Liver (tissue), 3 donors: ENCODE results near the gene CHKA.

ENCODE experiments used
- EGR1 ChIP-seq, 2 donors: IDR thresholded peaks; 2 replicates each; pipeline ENCODE4 v1.6.1; 2016 to 2018; ENCODE audit warnings: antibody characterized with exemption in 2 of 2, low read depth in 2 of 2
- GABPA ChIP-seq, 2 donors: IDR thresholded peaks in 1 of 2; conservative IDR thresholded peaks in 1 of 2; 2 replicates each; pipeline ENCODE4 v1.6.1; 2016; ENCODE audit warnings: antibody characterized with exemption in 2 of 2, mild to moderate bottlenecking in 1 of 2, moderate library complexity in 1 of 2
- JUND ChIP-seq, 2 donors: IDR thresholded peaks; 2 replicates each; pipeline ENCODE4 v1.6.1; 2016; ENCODE audit warnings: antibody characterized with exemption in 2 of 2
- NR2F2 ChIP-seq: IDR thresholded peaks from 2 replicates; pipeline ENCODE4 v1.6.1; 2016; ENCODE audit warnings: antibody characterized with exemption
- RAD21 ChIP-seq, 2 donors: IDR thresholded peaks; 2 replicates each; pipeline ENCODE4 v1.6.1; 2016; ENCODE audit warnings: antibody characterized with exemption in 2 of 2, mild to moderate bottlenecking in 2 of 2
- RXRA ChIP-seq, 2 donors: IDR thresholded peaks; 2 replicates each; pipeline ENCODE4 v1.6.1; 2017 to 2018; ENCODE audit warnings: antibody characterized with exemption in 2 of 2, mild to moderate bottlenecking in 1 of 2
- SP1 ChIP-seq: IDR thresholded peaks from 2 replicates; pipeline ENCODE4 v1.6.1; 2018; ENCODE audit warnings: antibody characterized with exemption, mild to moderate bottlenecking
- YY1 ChIP-seq: IDR thresholded peaks from 2 replicates; pipeline ENCODE4 v1.6.1; 2016; ENCODE audit warnings: antibody characterized with exemption, mild to moderate bottlenecking
- TF ChIP-seq, protein P1 (sequence below): IDR thresholded peaks from 2 replicates; pipeline ENCODE4 v1.6.1; 2016; ENCODE audit warnings: antibody characterized with exemption, mild to moderate bottlenecking
- TF ChIP-seq, protein P2 (sequence below): IDR thresholded peaks from 2 replicates; pipeline ENCODE4 v1.6.1; 2016; ENCODE audit warnings: antibody characterized with exemption
- TF ChIP-seq, protein P3 (sequence below): IDR thresholded peaks from 2 replicates; pipeline ENCODE4 v1.6.1; 2016; ENCODE audit warnings: antibody characterized with exemption
- TF ChIP-seq, protein P4 (sequence below): fragments of 150-350 bp; IDR thresholded peaks from 2 replicates; pipeline ENCODE4 v1.5.1; 2017; ENCODE audit warnings: improper control_type of control experiment, low read depth, low read length; ENCODE audit not compliant: missing input control
- TF ChIP-seq, protein P5 (sequence below): IDR thresholded peaks from 2 replicates; pipeline ENCODE4 v1.6.1; 2016; ENCODE audit warnings: antibody characterized with exemption
- donor health status: healthy.
- donor health status: healthy.

DNA sequence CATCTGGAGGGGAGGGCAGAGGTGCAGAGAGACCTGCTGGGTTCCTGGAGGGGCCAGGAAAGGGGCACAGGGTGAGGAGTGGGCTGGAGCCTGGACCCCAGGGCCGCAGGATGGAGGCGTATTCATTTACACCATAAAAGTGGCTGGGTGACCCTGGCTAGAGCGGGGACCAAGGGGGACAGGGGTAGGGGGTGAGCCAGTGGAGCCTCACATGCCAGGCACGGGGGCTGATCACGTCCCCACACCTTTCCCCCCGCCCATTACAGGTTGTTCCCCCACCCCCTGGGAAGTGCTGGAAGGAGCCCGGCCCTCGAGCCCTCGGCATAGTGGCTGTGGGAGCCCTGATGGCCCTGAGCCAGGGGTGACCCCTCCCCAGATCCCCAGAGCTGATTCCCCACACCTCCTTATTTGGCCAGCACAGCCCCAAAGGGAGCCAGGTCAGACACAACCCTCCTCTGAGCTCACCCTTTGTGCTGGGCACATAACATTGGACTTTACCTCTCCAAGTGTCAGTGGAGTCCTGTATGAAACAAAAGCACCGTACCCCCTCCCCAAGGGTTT lies 81.6 kb downstream of the CHKA start:
- TF ChIP-seq NR2F2 (no peak), YY1 (no peak), JUND (IDR thresholded peaks at IDR 0.05) (no peak), EGR1 (IDR thresholded peaks at IDR 0.05; ENCODE audit: low read depth in 2 of 2) (no peak), RAD21 (IDR thresholded peaks at IDR 0.05) (no peak), RXRA (IDR thresholded peaks at IDR 0.05) (no peak), SP1 (peak; percentile 46), GABPA (IDR thresholded peaks at IDR 0.05 in 1 of 2, conservative IDR thresholded peaks at IDR 0.05 in 1 of 2) (no peak)
- TF ChIP-seq, protein P1, sequence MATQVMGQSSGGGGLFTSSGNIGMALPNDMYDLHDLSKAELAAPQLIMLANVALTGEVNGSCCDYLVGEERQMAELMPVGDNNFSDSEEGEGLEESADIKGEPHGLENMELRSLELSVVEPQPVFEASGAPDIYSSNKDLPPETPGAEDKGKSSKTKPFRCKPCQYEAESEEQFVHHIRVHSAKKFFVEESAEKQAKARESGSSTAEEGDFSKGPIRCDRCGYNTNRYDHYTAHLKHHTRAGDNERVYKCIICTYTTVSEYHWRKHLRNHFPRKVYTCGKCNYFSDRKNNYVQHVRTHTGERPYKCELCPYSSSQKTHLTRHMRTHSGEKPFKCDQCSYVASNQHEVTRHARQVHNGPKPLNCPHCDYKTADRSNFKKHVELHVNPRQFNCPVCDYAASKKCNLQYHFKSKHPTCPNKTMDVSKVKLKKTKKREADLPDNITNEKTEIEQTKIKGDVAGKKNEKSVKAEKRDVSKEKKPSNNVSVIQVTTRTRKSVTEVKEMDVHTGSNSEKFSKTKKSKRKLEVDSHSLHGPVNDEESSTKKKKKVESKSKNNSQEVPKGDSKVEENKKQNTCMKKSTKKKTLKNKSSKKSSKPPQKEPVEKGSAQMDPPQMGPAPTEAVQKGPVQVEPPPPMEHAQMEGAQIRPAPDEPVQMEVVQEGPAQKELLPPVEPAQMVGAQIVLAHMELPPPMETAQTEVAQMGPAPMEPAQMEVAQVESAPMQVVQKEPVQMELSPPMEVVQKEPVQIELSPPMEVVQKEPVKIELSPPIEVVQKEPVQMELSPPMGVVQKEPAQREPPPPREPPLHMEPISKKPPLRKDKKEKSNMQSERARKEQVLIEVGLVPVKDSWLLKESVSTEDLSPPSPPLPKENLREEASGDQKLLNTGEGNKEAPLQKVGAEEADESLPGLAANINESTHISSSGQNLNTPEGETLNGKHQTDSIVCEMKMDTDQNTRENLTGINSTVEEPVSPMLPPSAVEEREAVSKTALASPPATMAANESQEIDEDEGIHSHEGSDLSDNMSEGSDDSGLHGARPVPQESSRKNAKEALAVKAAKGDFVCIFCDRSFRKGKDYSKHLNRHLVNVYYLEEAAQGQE, result peak; percentile 19
- TF ChIP-seq, protein P2, sequence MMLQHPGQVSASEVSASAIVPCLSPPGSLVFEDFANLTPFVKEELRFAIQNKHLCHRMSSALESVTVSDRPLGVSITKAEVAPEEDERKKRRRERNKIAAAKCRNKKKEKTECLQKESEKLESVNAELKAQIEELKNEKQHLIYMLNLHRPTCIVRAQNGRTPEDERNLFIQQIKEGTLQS, result no peak
- TF ChIP-seq, protein P3, sequence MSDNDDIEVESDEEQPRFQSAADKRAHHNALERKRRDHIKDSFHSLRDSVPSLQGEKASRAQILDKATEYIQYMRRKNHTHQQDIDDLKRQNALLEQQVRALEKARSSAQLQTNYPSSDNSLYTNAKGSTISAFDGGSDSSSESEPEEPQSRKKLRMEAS, result no peak
- TF ChIP-seq, protein P4, sequence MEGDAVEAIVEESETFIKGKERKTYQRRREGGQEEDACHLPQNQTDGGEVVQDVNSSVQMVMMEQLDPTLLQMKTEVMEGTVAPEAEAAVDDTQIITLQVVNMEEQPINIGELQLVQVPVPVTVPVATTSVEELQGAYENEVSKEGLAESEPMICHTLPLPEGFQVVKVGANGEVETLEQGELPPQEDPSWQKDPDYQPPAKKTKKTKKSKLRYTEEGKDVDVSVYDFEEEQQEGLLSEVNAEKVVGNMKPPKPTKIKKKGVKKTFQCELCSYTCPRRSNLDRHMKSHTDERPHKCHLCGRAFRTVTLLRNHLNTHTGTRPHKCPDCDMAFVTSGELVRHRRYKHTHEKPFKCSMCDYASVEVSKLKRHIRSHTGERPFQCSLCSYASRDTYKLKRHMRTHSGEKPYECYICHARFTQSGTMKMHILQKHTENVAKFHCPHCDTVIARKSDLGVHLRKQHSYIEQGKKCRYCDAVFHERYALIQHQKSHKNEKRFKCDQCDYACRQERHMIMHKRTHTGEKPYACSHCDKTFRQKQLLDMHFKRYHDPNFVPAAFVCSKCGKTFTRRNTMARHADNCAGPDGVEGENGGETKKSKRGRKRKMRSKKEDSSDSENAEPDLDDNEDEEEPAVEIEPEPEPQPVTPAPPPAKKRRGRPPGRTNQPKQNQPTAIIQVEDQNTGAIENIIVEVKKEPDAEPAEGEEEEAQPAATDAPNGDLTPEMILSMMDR, result no peak
- TF ChIP-seq, protein P5, sequence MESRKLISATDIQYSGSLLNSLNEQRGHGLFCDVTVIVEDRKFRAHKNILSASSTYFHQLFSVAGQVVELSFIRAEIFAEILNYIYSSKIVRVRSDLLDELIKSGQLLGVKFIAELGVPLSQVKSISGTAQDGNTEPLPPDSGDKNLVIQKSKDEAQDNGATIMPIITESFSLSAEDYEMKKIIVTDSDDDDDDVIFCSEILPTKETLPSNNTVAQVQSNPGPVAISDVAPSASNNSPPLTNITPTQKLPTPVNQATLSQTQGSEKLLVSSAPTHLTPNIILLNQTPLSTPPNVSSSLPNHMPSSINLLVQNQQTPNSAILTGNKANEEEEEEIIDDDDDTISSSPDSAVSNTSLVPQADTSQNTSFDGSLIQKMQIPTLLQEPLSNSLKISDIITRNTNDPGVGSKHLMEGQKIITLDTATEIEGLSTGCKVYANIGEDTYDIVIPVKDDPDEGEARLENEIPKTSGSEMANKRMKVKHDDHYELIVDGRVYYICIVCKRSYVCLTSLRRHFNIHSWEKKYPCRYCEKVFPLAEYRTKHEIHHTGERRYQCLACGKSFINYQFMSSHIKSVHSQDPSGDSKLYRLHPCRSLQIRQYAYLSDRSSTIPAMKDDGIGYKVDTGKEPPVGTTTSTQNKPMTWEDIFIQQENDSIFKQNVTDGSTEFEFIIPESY, result no peak
